GM12874 (cell line): Measurements from ENCODE around the gene ZNF841.

Experiments used
- CTCF ChIP-seq: IDR thresholded peaks from 2 replicates; pipeline ENCODE4 v1.5.1; 2011; ENCODE audit warnings: low read depth, mild to moderate bottlenecking, control low read depth, low read length, moderate library complexity; ENCODE audit not compliant: insufficient read depth

Gene ZNF841

DNA sequence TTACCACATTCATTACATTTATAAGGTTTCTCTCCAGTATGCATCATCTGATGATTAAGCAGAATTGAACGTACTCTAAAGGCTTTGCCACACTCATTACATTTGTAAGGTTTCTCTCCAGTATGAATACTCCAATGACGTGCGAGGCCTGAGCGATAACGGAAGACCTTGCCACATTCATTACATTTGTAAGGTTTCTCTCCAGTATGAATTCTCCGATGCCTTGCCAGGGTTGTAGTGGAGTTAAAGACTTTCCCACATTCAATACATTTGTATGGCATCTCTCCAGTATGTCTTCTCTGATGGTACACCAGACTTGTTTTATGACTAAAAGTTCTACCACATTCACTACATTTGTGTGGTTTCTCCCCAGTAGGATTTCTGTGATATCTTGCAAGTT is 30.2 kb downstream of the ZNF841 start:
- TF ChIP-seq CTCF: no peak

DNA sequence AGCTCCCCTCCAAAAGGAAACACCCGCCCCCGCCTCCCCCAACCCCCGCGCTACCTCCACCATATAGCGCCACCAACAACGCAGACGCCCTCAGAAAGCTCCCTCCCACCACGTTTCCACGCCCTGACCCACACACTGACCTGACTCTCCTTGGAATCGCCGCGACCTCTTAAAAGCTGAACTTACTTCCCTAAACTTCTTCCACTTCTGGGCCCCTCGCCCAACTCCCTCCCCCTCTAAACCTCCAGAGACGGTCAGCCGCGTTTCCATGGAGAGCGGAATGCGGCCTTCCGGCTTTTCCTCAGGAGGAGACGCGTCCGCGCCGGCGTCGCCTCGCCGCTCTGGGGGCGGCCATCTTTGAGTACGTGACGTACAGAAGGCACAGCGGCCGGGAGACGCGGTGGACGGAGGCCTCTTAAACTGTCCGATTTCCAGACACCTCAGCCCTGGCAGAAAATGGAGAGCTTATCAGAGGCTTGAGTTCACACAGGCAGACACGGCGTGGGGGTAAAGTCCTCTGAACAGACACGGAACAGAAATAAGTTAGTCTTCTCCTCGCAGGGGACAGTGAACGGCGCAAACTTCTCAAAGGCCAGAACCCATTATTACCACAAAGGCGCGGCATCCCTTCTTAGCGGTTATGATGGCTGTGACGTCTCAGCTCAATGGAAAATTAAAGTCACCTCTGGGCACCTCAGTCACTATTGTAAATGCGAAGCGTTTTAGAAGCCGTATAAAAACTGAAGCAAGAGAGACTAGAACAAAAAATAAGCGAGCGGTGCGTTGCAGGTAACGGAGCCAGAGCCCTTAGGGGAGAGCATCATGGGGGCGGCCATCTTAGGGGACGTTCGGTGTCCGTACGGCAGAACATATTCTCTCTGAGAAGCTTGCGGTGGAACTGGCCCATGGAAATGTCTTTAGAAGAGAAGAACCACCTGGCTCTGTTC is 46.7 kb downstream of the ZNF841 start, which contains the start of gene ZNF432:
ZNF432 (minus strand) TSS at position 284 of the 947 bp plus-strand sequence. CDS start 1,970 bp downstream, outside the sequence.
- no peak for TF ChIP-seq CTCF

DNA sequence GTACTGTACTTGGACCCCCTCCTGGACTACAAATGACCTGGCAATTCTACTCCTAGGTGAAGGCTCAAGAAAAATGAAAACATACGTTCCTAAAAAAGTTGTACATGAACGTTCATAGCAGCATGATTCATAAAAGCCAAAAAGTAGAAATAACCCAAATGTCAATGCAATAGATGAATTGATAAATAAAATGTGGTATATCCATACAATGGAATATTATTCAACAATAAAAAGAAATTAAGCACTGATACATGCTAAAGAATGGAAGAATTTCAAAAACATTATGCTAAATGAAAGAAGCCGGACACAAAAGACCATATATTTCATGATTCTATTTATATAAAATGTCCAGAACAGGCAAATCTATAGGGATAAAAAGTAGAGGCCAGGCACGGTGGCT is 56.4 kb downstream of the ZNF841 start:
- TF ChIP-seq CTCF: no peak

GRCh38 chr19:52034051-52034728 is 61.4 kb downstream of the ZNF841 start:
- TF ChIP-seq CTCF: no peak

- no peak for TF ChIP-seq CTCF
Measured at GRCh38 chr19:52028780-52029123, 66.8 kb downstream of the ZNF841 start.

GRCh38 chr19:52028027-52028779 is 67.4 kb downstream of the ZNF841 start, which contains the start of gene ZNF614:
Gene ZNF614 (minus strand): TSS chr19:52028379. CDS start chr19:52025745, 2,634 bp downstream.
- TF ChIP-seq CTCF: no peak

DNA sequence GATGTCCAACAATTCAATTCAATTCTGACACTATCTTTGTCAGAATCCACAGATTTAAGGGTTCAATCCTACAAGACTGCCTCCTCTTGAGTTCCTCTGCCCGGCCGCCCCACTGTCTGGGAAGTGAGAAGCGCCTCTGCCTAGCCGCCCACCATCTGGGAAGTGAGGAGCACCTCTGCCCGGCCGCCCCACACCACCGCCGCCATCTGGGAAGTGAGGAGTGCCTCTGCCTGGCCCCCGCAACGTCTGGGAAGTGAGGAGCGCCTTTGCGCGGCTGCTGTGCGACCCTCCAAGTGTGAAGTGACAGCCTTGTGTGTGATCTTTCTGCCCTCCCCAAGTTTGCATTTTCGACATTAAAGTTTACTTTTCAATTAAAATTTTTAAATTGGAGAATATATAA is 73.4 kb downstream of the ZNF841 start:
- no peak for TF ChIP-seq CTCF
